ACC112 (cell line): ENCODE data around the gene SHF.

ENCODE experiments used
- H2AFZ ChIP-seq: fragments of 200-600 bp; sonication (generic); one replicate; pipeline ENCODE4 v1.6.0; 2017; ENCODE audit warnings: antibody characterized with exemption, low read length; ENCODE audit not compliant: unreplicated experiment
- H3K27ac ChIP-seq: fragments of 200-600 bp; sonication (generic); 2 replicates; pipeline ENCODE4 v1.5.1; 2014; ENCODE audit warnings: low read depth, mild to moderate bottlenecking, antibody characterized with exemption, low read length, moderate library complexity
- H3K27me3 ChIP-seq: fragments of 200-600 bp; sonication (generic); 2 replicates; pipeline ENCODE4 v1.6.1; 2014; ENCODE audit warnings: mild to moderate bottlenecking, antibody characterized with exemption, low read length, moderate library complexity, mixed read lengths; ENCODE audit not compliant: insufficient read depth
- H3K36me3 ChIP-seq: fragments of 200-600 bp; sonication (generic); 2 replicates; pipeline ENCODE4 v1.6.1; 2016; ENCODE audit warnings: mild to moderate bottlenecking, antibody characterized with exemption, low read length, moderate library complexity, mixed read lengths; ENCODE audit not compliant: insufficient read depth
- H3K4me1 ChIP-seq: fragments of 200-600 bp; sonication (generic); one replicate; pipeline ENCODE4 v1.6.1; 2016; ENCODE audit warnings: low read length, mixed read lengths; ENCODE audit not compliant: insufficient read depth, unreplicated experiment, control insufficient read depth
- H3K4me3 ChIP-seq: fragments of 200-600 bp; sonication (generic); 2 replicates; pipeline ENCODE4 v1.5.1; 2014; ENCODE audit warnings: mild to moderate bottlenecking, low read depth, low read length
- H3K79me2 ChIP-seq: fragments of 200-600 bp; sonication (generic); one replicate; pipeline ENCODE4 v1.6.0; 2016; ENCODE audit warnings: low read length; ENCODE audit not compliant: control insufficient read depth, unreplicated experiment, insufficient read depth

SHF gene

GRCh38 chr15:45121706-45122417, 65.9 kb downstream of the SHF start:
- peaks cover 37% of the 10 kb centered on the region for H3K27me3 ChIP-seq
- H3K79me2 ChIP-seq = no peaks in the 10 kb centered on the region
- H3K4me3 ChIP-seq = no peak overlapping the region
- H3K4me1 ChIP-seq = peaks cover 10% of the 10 kb centered on the region
- no peak overlapping the region for H3K27ac ChIP-seq
- H2AFZ ChIP-seq = no peak overlapping the region
- no peaks in the 10 kb centered on the region for H3K36me3 ChIP-seq

GRCh38 chr15:45121020-45121419, 66.7 kb downstream of the SHF start:
- Histone ChIP-seq H3K4me3 (no peak overlapping the region), H3K4me1 (peaks cover 10% of the 10 kb centered on the region), H3K27me3 (peaks cover 37% of the 10 kb centered on the region), H2AFZ (no peak overlapping the region), H3K79me2 (no peaks in the 10 kb centered on the region), H3K27ac (no peak overlapping the region), H3K36me3 (no peaks in the 10 kb centered on the region)

- no peak overlapping the region for H2AFZ ChIP-seq
- H3K4me3 ChIP-seq = no peak overlapping the region
- no peaks in the 10 kb centered on the region for H3K79me2 ChIP-seq
- no peaks in the 10 kb centered on the region for H3K36me3 ChIP-seq
- H3K4me1 ChIP-seq = peaks cover 10% of the 10 kb centered on the region
- peaks cover 37% of the 10 kb centered on the region for H3K27me3 ChIP-seq
- no peak overlapping the region for H3K27ac ChIP-seq
Measured at GRCh38 chr15:45120081-45120972, 67.4 kb downstream of the SHF start.

- Histone ChIP-seq H3K79me2 (no peaks in the 10 kb centered on the region), H3K4me3 (no peak overlapping the region), H2AFZ (no peak overlapping the region), H3K36me3 (no peaks in the 10 kb centered on the region), H3K27me3 (peaks cover 39% of the 10 kb centered on the region), H3K27ac (no peak overlapping the region), H3K4me1 (peaks cover 10% of the 10 kb centered on the region)
Measured at GRCh38 chr15:45118996-45119395, 68.8 kb downstream of the SHF start.

- Histone ChIP-seq H2AFZ (no peak overlapping the region), H3K4me1 (peaks cover 10% of the 10 kb centered on the region), H3K27me3 (peaks cover 47% of the 10 kb centered on the region), H3K27ac (no peak overlapping the region), H3K36me3 (no peaks in the 10 kb centered on the region), H3K4me3 (peak overlapping the region; percentile 42; the same call in 1 of the 2 replicates), H3K79me2 (no peaks in the 10 kb centered on the region)
Measured at GRCh38 chr15:45118131-45118588, 69.6 kb downstream of the SHF start.

GRCh38 chr15:45117308-45118130, 70.2 kb downstream of the SHF start:
- Histone ChIP-seq H3K27me3 (peaks cover 54% of the 10 kb centered on the region), H3K4me1 (peaks cover 9% of the 10 kb centered on the region), H2AFZ (no peak overlapping the region), H3K4me3 (peak overlapping the region; percentile 42; the same call in 1 of the 2 replicates), H3K27ac (no peak overlapping the region), H3K79me2 (no peaks in the 10 kb centered on the region), H3K36me3 (no peaks in the 10 kb centered on the region)
